ENCODE results near the gene NDUFA11. TPM values are rescaled to one million over a fixed set of nuclear protein-coding genes. Genes with fewer than 3 reads are reported as not detected.

The NDUFA11 gene
- total RNA-seq, 4 donors from 2014 or later = 149 to 352 (median 235) TPM

DNA sequence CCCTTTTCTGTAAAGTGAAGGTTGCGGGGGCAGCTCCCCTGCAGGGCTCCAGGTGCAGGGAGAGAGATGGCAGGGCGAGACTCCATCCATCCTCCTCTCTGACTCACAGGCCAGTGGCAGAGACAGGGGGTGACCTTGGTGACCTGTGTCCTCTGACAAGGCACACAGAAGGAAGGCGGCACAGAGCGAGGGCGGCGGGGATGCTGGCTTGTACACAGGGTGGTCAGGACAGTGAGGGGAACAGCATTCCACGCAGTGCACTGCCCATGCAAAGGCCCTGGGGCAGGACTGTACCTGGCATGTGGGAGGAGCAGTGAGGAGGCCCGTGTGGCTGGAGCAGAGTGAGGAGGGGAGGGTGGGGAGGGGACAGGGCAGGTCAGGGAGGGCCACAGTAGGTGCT, 7.7 kb downstream of the NDUFA11 start:
- TF ChIP-seq POLR2A (IDR thresholded peaks at IDR 0.05) (no peak), EP300 (IDR thresholded peaks at IDR 0.05; ENCODE audit: low read depth) (no peak), CTCF (IDR thresholded peaks at IDR 0.05) (no peak), POLR2AphosphoS5 (IDR thresholded peaks at IDR 0.05) (no peak)
- Histone ChIP-seq H3K4me3 (no peak overlapping the region), H3K4me1 (peaks cover 6 to 12% (median 8%) of the 10 kb centered on the region in 4 donors), H3K27me3 (peaks cover 13% of the 10 kb centered on the region), H3K27ac (no peak overlapping the region), H3K9me3 (no peaks in the 10 kb centered on the region), H3K36me3 (peaks cover 0 to 15% (median 3%) of the 10 kb centered on the region in 4 donors)
- in situ Hi-C loops (cut with MboI; ENCODE audit: low pct_ligation_motif_present in 1 of 4, low pct_unique_long_range_greater_than_20kb in 1 of 4, low sequenced_read_pairs in 3 of 4) (loop anchor here in 1 of 4 donors (10.0 kb wide), 1 partner anchor 91 kb away; the partner anchor contains the start of gene NRTN), intact Hi-C loops (cut with DNase I; ENCODE audit: low total_unique reads) (no loop called here)
- WGBS, 2 donors (ENCODE audit: low coverage in 1 of 2) = 17 to 85% methylated on average over 1 to 8 of the region's 8 CpGs
- no peak for DNase-seq

DNA sequence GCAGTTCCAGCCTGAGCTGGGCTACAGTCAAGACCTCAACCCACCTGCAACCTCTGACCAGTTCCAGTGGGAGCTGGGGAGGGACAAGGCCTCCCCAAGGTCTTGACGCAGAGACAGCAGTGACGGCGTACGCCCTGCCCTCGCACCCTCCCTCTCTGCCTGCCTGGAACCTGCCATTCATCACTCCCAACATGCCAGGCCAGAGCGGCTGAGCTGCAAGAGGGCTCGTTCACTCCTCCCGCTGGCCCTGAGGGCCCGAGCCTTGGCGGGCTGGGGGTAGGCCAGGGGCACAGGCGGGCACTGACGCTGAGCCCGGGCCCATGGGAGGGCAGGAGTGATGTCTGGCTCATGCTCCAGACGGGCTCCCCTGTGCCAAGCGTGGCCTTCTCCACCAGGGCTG, 8.2 kb downstream of the NDUFA11 start:
- TF ChIP-seq CTCF (IDR thresholded peaks at IDR 0.05) (no peak), EP300 (IDR thresholded peaks at IDR 0.05; ENCODE audit: low read depth) (no peak), POLR2A (IDR thresholded peaks at IDR 0.05) (no peak), POLR2AphosphoS5 (IDR thresholded peaks at IDR 0.05) (no peak)
- 98% methylated on average over 8 of the region's 15 CpGs; no CpG with 5 or more reads in 1 of the 2 donors for WGBS, 2 donors (ENCODE audit: low coverage in 1 of 2)
- H3K36me3 ChIP-seq = peaks cover 0 to 15% (median 3%) of the 10 kb centered on the region in 4 donors
- H3K27me3 ChIP-seq = peaks cover 15% of the 10 kb centered on the region
- no peaks in the 10 kb centered on the region for H3K9me3 ChIP-seq
- DNase-seq = no peak
- peaks cover 6 to 12% (median 8%) of the 10 kb centered on the region in 4 donors for H3K4me1 ChIP-seq
- in situ Hi-C loops (cut with MboI; ENCODE audit: low pct_ligation_motif_present in 1 of 4, low pct_unique_long_range_greater_than_20kb in 1 of 4, low sequenced_read_pairs in 3 of 4) = loop anchor here in 1 of 4 donors (10.0 kb wide), 1 partner anchor 91 kb away; the partner anchor contains the start of gene NRTN
- H3K27ac ChIP-seq = no peak overlapping the region
- intact Hi-C loops (cut with DNase I; ENCODE audit: low total_unique reads) = no loop called here
- no peak overlapping the region for H3K4me3 ChIP-seq

GRCh38 chr19:5894704-5895349, 8.8 kb downstream of the NDUFA11 start:
- H3K36me3 ChIP-seq = peaks cover 0 to 15% (median 3%) of the 10 kb centered on the region in 4 donors
- H3K27ac ChIP-seq = no peak overlapping the region
- in situ Hi-C loops (cut with MboI; ENCODE audit: low pct_ligation_motif_present in 1 of 4, low pct_unique_long_range_greater_than_20kb in 1 of 4, low sequenced_read_pairs in 3 of 4) = loop anchor here in 1 of 4 donors (10.0 kb wide), 1 partner anchor 90 kb away; the partner anchor contains the start of gene NRTN
- H3K4me3 ChIP-seq = no peak overlapping the region
- intact Hi-C loops (cut with DNase I; ENCODE audit: low total_unique reads) = no loop called here
- no peak for DNase-seq
- no peaks in the 10 kb centered on the region for H3K9me3 ChIP-seq
- H3K4me1 ChIP-seq = peaks cover 6 to 17% (median 10%) of the 10 kb centered on the region in 4 donors
- 91% methylated on average over 26 of the region's 28 CpGs; no CpG with 5 or more reads in 1 of the 2 donors for WGBS, 2 donors (ENCODE audit: low coverage in 1 of 2)
- H3K27me3 ChIP-seq = peaks cover 16% of the 10 kb centered on the region
- no peak for TF ChIP-seq POLR2AphosphoS5 (IDR thresholded peaks at IDR 0.05)

DNA sequence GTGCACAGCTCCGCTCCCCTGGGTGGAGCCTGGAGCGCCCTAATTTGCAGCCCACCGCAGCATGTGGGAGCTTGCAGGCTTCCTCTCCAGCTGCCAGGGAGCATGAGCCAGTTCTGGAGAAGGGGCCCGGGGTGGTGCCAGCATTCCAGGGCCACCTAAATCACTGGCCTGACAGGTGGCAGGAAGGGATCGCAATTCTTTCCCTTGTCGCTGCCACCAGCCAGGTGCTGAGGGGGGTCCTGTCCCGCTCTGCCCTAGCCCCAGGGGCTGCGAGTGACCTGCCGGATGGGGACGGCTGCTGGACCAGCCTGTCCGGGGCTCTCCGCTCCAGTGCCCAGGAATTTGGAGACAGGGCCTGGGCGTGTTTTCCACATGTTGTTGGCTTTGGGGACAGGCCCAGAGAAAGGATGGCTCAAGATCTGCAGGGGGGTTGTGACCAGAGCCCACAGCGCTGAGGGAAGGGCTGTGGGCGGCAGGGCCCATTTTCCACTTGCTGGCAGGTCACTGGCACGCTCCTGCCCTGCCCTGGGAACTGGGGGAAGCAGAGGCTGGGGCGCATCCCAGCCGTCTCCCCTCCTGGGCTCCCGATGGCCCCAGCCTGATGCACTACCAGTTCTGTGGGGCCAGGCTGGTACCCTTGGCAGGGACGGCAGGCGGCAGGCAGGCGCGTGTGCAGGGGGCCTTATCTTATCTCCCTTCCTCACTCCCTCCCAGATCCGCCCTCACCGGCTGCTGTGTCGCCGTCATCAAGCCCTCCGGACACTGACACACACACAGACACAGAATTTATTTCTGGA, 9.5 kb downstream of the NDUFA11 start:
- WGBS, 2 donors (ENCODE audit: low coverage in 1 of 2) = 84% methylated on average over 28 of the region's 28 CpGs; no CpG with 5 or more reads in 1 of the 2 donors
- DNase-seq = no peak
- in situ Hi-C loops (cut with MboI; ENCODE audit: low pct_ligation_motif_present in 1 of 4, low pct_unique_long_range_greater_than_20kb in 1 of 4, low sequenced_read_pairs in 3 of 4) = loop anchor here in 1 of 4 donors (10.0 kb wide), 1 partner anchor 89 kb away; the partner anchor contains the start of gene NRTN
- H3K27me3 ChIP-seq = peaks cover 21% of the 10 kb centered on the region
- intact Hi-C loops (cut with DNase I; ENCODE audit: low total_unique reads) = loop anchor here (2.0 kb wide), 1 partner anchor 89 kb away; the partner anchor contains the start of gene NRTN
- H3K9me3 ChIP-seq = no peaks in the 10 kb centered on the region
- TF ChIP-seq POLR2A (IDR thresholded peaks at IDR 0.05) = no peak
- peaks cover 0 to 15% (median 3%) of the 10 kb centered on the region in 4 donors for H3K36me3 ChIP-seq
- H3K4me3 ChIP-seq = no peak overlapping the region
- H3K27ac ChIP-seq = no peak overlapping the region
- peaks cover 6 to 17% (median 12%) of the 10 kb centered on the region in 4 donors for H3K4me1 ChIP-seq
